Mesenchymal stem cell (in vitro differentiated cells and primary cell): Measurements from ENCODE around the gene JPT1.
A peak's percentile ranks its signal among the peaks of the same experiment; 100 is the strongest.

Experiments used
- DNase-seq: peaks from one replicate; pipeline ENCODE4 v3.0.0-alpha.2; 2013
- H2AFZ ChIP-seq: one replicate; pipeline ENCODE4 v1.6.1; 2013; ENCODE audit warnings: low read depth, mild to moderate bottlenecking, control low read depth, inconsistent platforms, low read length, moderate library complexity
- H2AK5ac ChIP-seq: 2 replicates; pipeline ENCODE4 v1.6.1; 2013; ENCODE audit warnings: low read length, moderate library complexity, mild to moderate bottlenecking, inconsistent platforms; ENCODE audit not compliant: severe bottlenecking
- H2BK120ac ChIP-seq: one replicate; pipeline ENCODE4 v1.6.1; 2013; ENCODE audit warnings: low read depth, mild to moderate bottlenecking, inconsistent platforms, low read length, moderate library complexity
- H2BK12ac ChIP-seq, 2 experiments: one replicate each; pipeline ENCODE4 v1.6.1; 2013; ENCODE audit warnings: inconsistent platforms in 2 of 2, low read length in 2 of 2, mild to moderate bottlenecking in 2 of 2, moderate library complexity in 2 of 2, control low read depth in 1 of 2
- H2BK15ac ChIP-seq: one replicate; pipeline ENCODE4 v1.6.1; 2013; ENCODE audit warnings: mild to moderate bottlenecking, low read depth, inconsistent platforms; ENCODE audit not compliant: poor library complexity, severe bottlenecking
- H2BK5ac ChIP-seq: 2 replicates; pipeline ENCODE4 v1.6.1; 2013; ENCODE audit warnings: low read depth, mild to moderate bottlenecking, low read length, control low read depth, inconsistent platforms; ENCODE audit not compliant: poor library complexity, severe bottlenecking
- H3K14ac ChIP-seq, 2 experiments: one replicate each; pipeline ENCODE4 v1.6.1; 2013; ENCODE audit warnings: inconsistent platforms in 2 of 2, low read length in 2 of 2, control low read depth in 1 of 2, mild to moderate bottlenecking in 1 of 2, moderate library complexity in 1 of 2
- H3K18ac ChIP-seq, 2 experiments: one replicate each; pipeline ENCODE4 v1.6.1; 2013; ENCODE audit warnings: inconsistent platforms in 2 of 2, low read length in 2 of 2, control low read depth in 1 of 2, low read depth in 1 of 2, mild to moderate bottlenecking in 1 of 2
- H3K23ac ChIP-seq, 2 experiments: one replicate each; pipeline ENCODE4 v1.6.1; 2013; ENCODE audit warnings: inconsistent platforms in 2 of 2, low read length in 2 of 2, mild to moderate bottlenecking in 2 of 2, moderate library complexity in 2 of 2, control low read depth in 1 of 2
- H3K27ac ChIP-seq: 2 replicates; pipeline ENCODE4 v1.5.1; 2013; ENCODE audit warnings: mild to moderate bottlenecking, moderate library complexity, low read length, control low read depth, inconsistent platforms; ENCODE audit not compliant: poor library complexity, severe bottlenecking
- H3K27me3 ChIP-seq, 2 experiments: 2 replicates each; pipeline versions ENCODE4 v1.6.1 to v1.7.0; 2013; ENCODE audit warnings: low read length in 2 of 2, mild to moderate bottlenecking in 2 of 2, moderate library complexity in 2 of 2, control low read depth in 1 of 2, inconsistent platforms in 1 of 2; ENCODE audit not compliant: control insufficient read depth in 1 of 2, insufficient read depth in 1 of 2
- H3K36me3 ChIP-seq, 2 experiments: 2 replicates each; pipeline versions ENCODE4 v1.6.1 to v1.7.0; 2013; ENCODE audit warnings: low read length in 2 of 2, control low read depth in 1 of 2, inconsistent platforms in 1 of 2, low read depth in 1 of 2, mild to moderate bottlenecking in 1 of 2; ENCODE audit not compliant: insufficient read depth in 2 of 2, control insufficient read depth in 1 of 2
- H3K4ac ChIP-seq, 2 experiments: one replicate each; pipeline ENCODE4 v1.6.1; 2013; ENCODE audit warnings: inconsistent platforms in 2 of 2, low read length in 2 of 2, mild to moderate bottlenecking in 2 of 2, moderate library complexity in 2 of 2, control low read depth in 1 of 2, low read depth in 1 of 2
- H3K4me1 ChIP-seq: 2 replicates; pipeline ENCODE4 v1.6.1; 2013; ENCODE audit warnings: low read depth, low read length, control low read depth; ENCODE audit not compliant: control insufficient read depth, insufficient read depth
- H3K4me2 ChIP-seq: 2 replicates; pipeline ENCODE4 v1.6.1; 2013; ENCODE audit warnings: low read length, mild to moderate bottlenecking, inconsistent platforms; ENCODE audit not compliant: poor library complexity, severe bottlenecking
- H3K4me3 ChIP-seq, 2 experiments: 2 replicates each; pipeline versions ENCODE4 v1.5.1 to v1.7.0; 2013; ENCODE audit warnings: low read length in 2 of 2, mild to moderate bottlenecking in 2 of 2, control low read depth in 1 of 2, low read depth in 1 of 2; ENCODE audit not compliant: insufficient read depth in 1 of 2
- H3K79me1 ChIP-seq: replicated peaks from 2 replicates; pipeline ENCODE4 v1.6.1; 2013; ENCODE audit warnings: mild to moderate bottlenecking, control low read depth, low read length, inconsistent platforms; ENCODE audit not compliant: poor library complexity, severe bottlenecking
- H3K9ac ChIP-seq: 2 replicates; pipeline ENCODE4 v1.7.0; 2013; ENCODE audit warnings: mild to moderate bottlenecking, low read length, moderate library complexity
- H3K9me3 ChIP-seq: 2 replicates; pipeline ENCODE4 v1.7.0; 2013; ENCODE audit warnings: mild to moderate bottlenecking, low read length; ENCODE audit not compliant: control insufficient read depth
- H4K8ac ChIP-seq: one replicate; pipeline ENCODE4 v1.6.1; 2013; ENCODE audit warnings: inconsistent platforms, mild to moderate bottlenecking, low read length, moderate library complexity
- H4K91ac ChIP-seq: one replicate; pipeline ENCODE4 v1.6.1; 2013; ENCODE audit warnings: mild to moderate bottlenecking, low read length, inconsistent platforms
- WGBS: methylation state at CpG from one replicate; pipeline ENCODE4 v1.1.7; 2013; ENCODE audit warnings: mixed read lengths; 5-methylcytosine and 5-hydroxymethylcytosine counted together

Gene JPT1

GRCh38 chr17:75105126-75106080, 48.9 kb downstream of the JPT1 start:
- H3K4me2 ChIP-seq: no peak overlapping the region
- H3K4ac ChIP-seq: no peak overlapping the region
- peaks cover 7 to 28% of the 10 kb centered on the region in 2 experiments for H3K36me3 ChIP-seq
- peaks cover 3% of the 10 kb centered on the region for H3K79me1 ChIP-seq
- H2BK120ac ChIP-seq: no peak overlapping the region
- H2BK12ac ChIP-seq: no peak overlapping the region
- peak overlapping the region; percentile 26 for H2AK5ac ChIP-seq
- no peak overlapping the region for H3K14ac ChIP-seq
- H3K9me3 ChIP-seq: no peaks in the 10 kb centered on the region
- H3K18ac ChIP-seq: no peak overlapping the region
- no peak overlapping the region for H3K23ac ChIP-seq
- no peak overlapping the region for H4K91ac ChIP-seq
- DNase-seq: peak; percentile 56
- 68% methylated on average over 18 of the region's 20 CpGs for WGBS
- H3K27ac ChIP-seq: peak overlapping the region; percentile 20
- no peak overlapping the region for H2BK15ac ChIP-seq
- no peak overlapping the region for H3K4me3 ChIP-seq
- H2AFZ ChIP-seq: no peak overlapping the region
- H3K4me1 ChIP-seq: peaks cover 21% of the 10 kb centered on the region
- no peak overlapping the region for H2BK5ac ChIP-seq
- no peaks in the 10 kb centered on the region for H3K27me3 ChIP-seq
- H3K9ac ChIP-seq: no peak overlapping the region
- H4K8ac ChIP-seq: no peak overlapping the region

GRCh38 chr17:75103601-75104554, 50.4 kb downstream of the JPT1 start:
- H4K91ac ChIP-seq: no peak overlapping the region
- peaks cover 6% of the 10 kb centered on the region for H3K79me1 ChIP-seq
- H2BK120ac ChIP-seq: no peak overlapping the region
- no peak overlapping the region for H3K14ac ChIP-seq
- WGBS: 92% methylated on average over 10 of the region's 14 CpGs
- H3K27ac ChIP-seq: no peak overlapping the region
- H3K9me3 ChIP-seq: no peaks in the 10 kb centered on the region
- no peak overlapping the region for H2AFZ ChIP-seq
- peaks cover 12% of the 10 kb centered on the region for H3K4me1 ChIP-seq
- no peaks in the 10 kb centered on the region for H3K27me3 ChIP-seq
- H3K18ac ChIP-seq: no peak overlapping the region
- no peak overlapping the region for H4K8ac ChIP-seq
- H2BK12ac ChIP-seq: no peak overlapping the region
- no peak overlapping the region for H2BK5ac ChIP-seq
- no peak overlapping the region for H3K23ac ChIP-seq
- H3K4ac ChIP-seq: no peak overlapping the region
- H3K9ac ChIP-seq: no peak overlapping the region
- DNase-seq: no peak
- H3K4me3 ChIP-seq: no peak overlapping the region
- no peak overlapping the region for H3K4me2 ChIP-seq
- no peak overlapping the region for H2BK15ac ChIP-seq
- H2AK5ac ChIP-seq: no peak overlapping the region
- peaks cover 19 to 44% of the 10 kb centered on the region in 2 experiments for H3K36me3 ChIP-seq

GRCh38 chr17:75102385-75102821, 51.9 kb downstream of the JPT1 start:
- Histone ChIP-seq H3K9me3 (no peaks in the 10 kb centered on the region), H3K27me3 (no peaks in the 10 kb centered on the region), H3K4me2 (no peak overlapping the region), H3K4ac (no peak overlapping the region), H3K4me3 (no peak overlapping the region), H2BK120ac (no peak overlapping the region), H3K18ac (no peak overlapping the region), H3K79me1 (peaks cover 6% of the 10 kb centered on the region), H3K36me3 (peaks cover 22 to 56% of the 10 kb centered on the region in 2 experiments), H3K14ac (no peak overlapping the region), H3K9ac (no peak overlapping the region), H4K8ac (no peak overlapping the region), H2AFZ (no peak overlapping the region), H2BK12ac (no peak overlapping the region), H3K4me1 (peaks cover 14% of the 10 kb centered on the region), H2BK5ac (no peak overlapping the region), H3K23ac (no peak overlapping the region), H3K27ac (no peak overlapping the region), H2AK5ac (no peak overlapping the region), H2BK15ac (no peak overlapping the region), H4K91ac (no peak overlapping the region)
- DNase-seq: no peak
- 96% methylated on average over 12 of the region's 12 CpGs for WGBS
